Rectal smooth muscle tissue (tissue), 1 donor: ENCODE results near the gene AP3B1.

Experiments
- H3K27ac ChIP-seq: one replicate; pipeline ENCODE4 v1.7.0; 2013; ENCODE audit warnings: low read depth, low read length, inconsistent platforms
- H3K27me3 ChIP-seq: one replicate; pipeline ENCODE4 v1.7.0; 2013; ENCODE audit warnings: low read length; ENCODE audit not compliant: control insufficient read depth, insufficient read depth
- H3K36me3 ChIP-seq: one replicate; pipeline ENCODE4 v1.7.0; 2013; ENCODE audit warnings: low read length; ENCODE audit not compliant: control insufficient read depth, insufficient read depth
- H3K4me1 ChIP-seq: one replicate; pipeline ENCODE4 v1.7.0; 2013; ENCODE audit warnings: low read length; ENCODE audit not compliant: control insufficient read depth, insufficient read depth
- H3K4me3 ChIP-seq: one replicate; pipeline ENCODE4 v1.7.0; 2013; ENCODE audit warnings: low read length
- H3K9ac ChIP-seq: one replicate; pipeline ENCODE4 v1.7.0; 2013; ENCODE audit warnings: low read length

Gene AP3B1

GRCh38 chr5:78000191-78000590, 294.3 kb downstream of the AP3B1 start:
- Histone ChIP-seq H3K27ac (no peak overlapping the region), H3K9ac (no peak overlapping the region), H3K4me3 (no peak overlapping the region), H3K36me3 (no peaks in the 10 kb centered on the region), H3K4me1 (no peaks in the 10 kb centered on the region), H3K27me3 (no peaks in the 10 kb centered on the region)

GRCh38 chr5:77999399-77999798, 295.1 kb downstream of the AP3B1 start:
- Histone ChIP-seq H3K36me3 (no peaks in the 10 kb centered on the region), H3K4me1 (no peaks in the 10 kb centered on the region), H3K27ac (no peak overlapping the region)

GRCh38 chr5:77996943-77997342, 297.6 kb downstream of the AP3B1 start:
- Histone ChIP-seq H3K27me3 (no peaks in the 10 kb centered on the region), H3K4me1 (no peaks in the 10 kb centered on the region), H3K36me3 (no peaks in the 10 kb centered on the region), H3K4me3 (no peak overlapping the region), H3K27ac (no peak overlapping the region), H3K9ac (no peak overlapping the region)

More at GRCh38 chr5:77999399-77999798, 295.1 kb downstream of the AP3B1 start:
- Histone ChIP-seq H3K4me3 (no peak overlapping the region), H3K9ac (no peak overlapping the region), H3K27me3 (no peaks in the 10 kb centered on the region)

GRCh38 chr5:77995793-77996409, 298.6 kb downstream of the AP3B1 start:
- no peak overlapping the region for H3K9ac ChIP-seq
- H3K4me1 ChIP-seq: no peaks in the 10 kb centered on the region
- H3K27me3 ChIP-seq: no peaks in the 10 kb centered on the region
- no peaks in the 10 kb centered on the region for H3K36me3 ChIP-seq
- no peak overlapping the region for H3K4me3 ChIP-seq
- H3K27ac ChIP-seq: no peak overlapping the region

- H3K27ac ChIP-seq: no peak overlapping the region
- H3K9ac ChIP-seq: no peak overlapping the region
- H3K4me3 ChIP-seq: no peak overlapping the region
- H3K4me1 ChIP-seq: no peaks in the 10 kb centered on the region
- no peaks in the 10 kb centered on the region for H3K27me3 ChIP-seq
- no peaks in the 10 kb centered on the region for H3K36me3 ChIP-seq
Observed at GRCh38 chr5:77994943-77995342, 299.6 kb downstream of the AP3B1 start.

- Histone ChIP-seq H3K9ac (no peak overlapping the region), H3K4me1 (no peaks in the 10 kb centered on the region), H3K4me3 (no peak overlapping the region), H3K27me3 (no peaks in the 10 kb centered on the region), H3K36me3 (no peaks in the 10 kb centered on the region), H3K27ac (no peak overlapping the region)
Observed at GRCh38 chr5:77993855-77994318, 300.6 kb downstream of the AP3B1 start.

GRCh38 chr5:77993141-77993854, 301.2 kb downstream of the AP3B1 start:
- Histone ChIP-seq H3K36me3 (no peaks in the 10 kb centered on the region), H3K27me3 (no peaks in the 10 kb centered on the region), H3K9ac (no peak overlapping the region), H3K27ac (no peak overlapping the region), H3K4me1 (no peaks in the 10 kb centered on the region), H3K4me3 (no peak overlapping the region)

GRCh38 chr5:77991084-77991483, 303.4 kb downstream of the AP3B1 start:
- no peaks in the 10 kb centered on the region for H3K4me1 ChIP-seq
- H3K36me3 ChIP-seq: no peaks in the 10 kb centered on the region
- no peak overlapping the region for H3K9ac ChIP-seq
- no peaks in the 10 kb centered on the region for H3K27me3 ChIP-seq
- H3K27ac ChIP-seq: no peak overlapping the region
- no peak overlapping the region for H3K4me3 ChIP-seq

GRCh38 chr5:77990020-77990419, 304.5 kb downstream of the AP3B1 start:
- H3K36me3 ChIP-seq: no peaks in the 10 kb centered on the region
- H3K4me3 ChIP-seq: no peak overlapping the region
- no peaks in the 10 kb centered on the region for H3K27me3 ChIP-seq
- no peaks in the 10 kb centered on the region for H3K4me1 ChIP-seq
- no peak overlapping the region for H3K27ac ChIP-seq
- H3K9ac ChIP-seq: no peak overlapping the region

GRCh38 chr5:77987988-77988387, 306.5 kb downstream of the AP3B1 start:
- H3K9ac ChIP-seq: no peak overlapping the region
- no peaks in the 10 kb centered on the region for H3K27me3 ChIP-seq
- H3K27ac ChIP-seq: no peak overlapping the region
- H3K36me3 ChIP-seq: no peaks in the 10 kb centered on the region
- H3K4me1 ChIP-seq: no peaks in the 10 kb centered on the region
- no peak overlapping the region for H3K4me3 ChIP-seq

GRCh38 chr5:77987331-77987730, 307.2 kb downstream of the AP3B1 start:
- H3K27ac ChIP-seq: no peak overlapping the region
- H3K4me3 ChIP-seq: no peak overlapping the region
- H3K27me3 ChIP-seq: no peaks in the 10 kb centered on the region
- H3K4me1 ChIP-seq: no peaks in the 10 kb centered on the region
- no peak overlapping the region for H3K9ac ChIP-seq
- no peaks in the 10 kb centered on the region for H3K36me3 ChIP-seq

GRCh38 chr5:77986261-77986660, 308.2 kb downstream of the AP3B1 start:
- no peaks in the 10 kb centered on the region for H3K27me3 ChIP-seq
- no peaks in the 10 kb centered on the region for H3K4me1 ChIP-seq
- no peaks in the 10 kb centered on the region for H3K36me3 ChIP-seq
- no peak overlapping the region for H3K9ac ChIP-seq
- H3K4me3 ChIP-seq: no peak overlapping the region
- H3K27ac ChIP-seq: no peak overlapping the region

- Histone ChIP-seq H3K27ac (no peak overlapping the region), H3K4me3 (no peak overlapping the region), H3K27me3 (no peaks in the 10 kb centered on the region)
Observed at GRCh38 chr5:77985247-77985646, 309.3 kb downstream of the AP3B1 start.

More at GRCh38 chr5:77985247-77985646, 309.3 kb downstream of the AP3B1 start:
- no peaks in the 10 kb centered on the region for H3K4me1 ChIP-seq
- no peaks in the 10 kb centered on the region for H3K36me3 ChIP-seq
- H3K9ac ChIP-seq: no peak overlapping the region
